ENCODE measurements around the gene GABRD.

Gene GABRD

DNA sequence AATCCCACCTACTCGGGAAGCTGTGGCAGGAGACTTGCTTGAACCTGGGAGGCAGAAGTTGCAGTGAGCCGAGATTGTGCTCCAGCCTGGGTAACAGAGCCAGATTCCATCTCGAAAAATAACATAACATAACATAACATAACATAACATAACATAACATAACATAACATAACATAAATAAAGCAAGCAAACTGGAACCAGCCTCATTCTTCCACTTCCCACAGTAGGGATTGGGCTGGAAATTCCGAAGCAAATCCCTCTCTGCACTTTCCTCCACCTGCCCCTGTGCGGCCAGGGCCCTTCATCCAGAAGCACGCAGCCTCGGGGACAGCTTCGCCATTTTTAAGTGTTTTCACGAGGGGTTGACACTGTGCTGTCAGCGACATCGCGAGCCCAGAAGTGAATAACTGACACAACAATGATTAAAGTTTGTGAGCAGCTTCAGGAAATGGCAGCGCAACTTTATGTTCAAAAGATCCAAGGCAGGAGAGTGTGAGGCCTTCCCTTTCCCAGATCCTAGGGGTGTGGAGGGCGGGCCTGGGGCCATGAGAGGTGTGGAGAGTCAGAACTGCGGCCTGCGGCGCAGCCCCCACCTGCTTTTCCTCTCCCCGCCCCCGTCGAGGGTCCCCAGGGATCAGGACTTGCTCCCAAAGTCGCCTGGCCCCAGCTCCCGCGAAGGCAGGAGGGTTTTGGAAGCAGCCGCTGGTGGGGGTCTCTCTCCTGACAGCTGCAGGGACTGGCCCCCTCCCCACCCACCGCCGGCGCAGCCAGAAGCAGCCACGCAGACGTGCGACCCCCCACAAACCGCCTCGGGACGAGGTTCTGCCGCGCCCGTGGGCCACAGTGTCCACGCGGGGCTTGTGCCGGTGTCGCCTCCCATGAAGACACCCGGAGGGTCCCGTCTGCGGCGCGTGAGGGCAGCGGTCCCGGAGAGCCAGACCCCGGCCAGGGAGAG is 651 bp upstream of the GABRD start:
- no peak for DNase-seq (ENCODE audit: low read depth, low spot score)

DNA sequence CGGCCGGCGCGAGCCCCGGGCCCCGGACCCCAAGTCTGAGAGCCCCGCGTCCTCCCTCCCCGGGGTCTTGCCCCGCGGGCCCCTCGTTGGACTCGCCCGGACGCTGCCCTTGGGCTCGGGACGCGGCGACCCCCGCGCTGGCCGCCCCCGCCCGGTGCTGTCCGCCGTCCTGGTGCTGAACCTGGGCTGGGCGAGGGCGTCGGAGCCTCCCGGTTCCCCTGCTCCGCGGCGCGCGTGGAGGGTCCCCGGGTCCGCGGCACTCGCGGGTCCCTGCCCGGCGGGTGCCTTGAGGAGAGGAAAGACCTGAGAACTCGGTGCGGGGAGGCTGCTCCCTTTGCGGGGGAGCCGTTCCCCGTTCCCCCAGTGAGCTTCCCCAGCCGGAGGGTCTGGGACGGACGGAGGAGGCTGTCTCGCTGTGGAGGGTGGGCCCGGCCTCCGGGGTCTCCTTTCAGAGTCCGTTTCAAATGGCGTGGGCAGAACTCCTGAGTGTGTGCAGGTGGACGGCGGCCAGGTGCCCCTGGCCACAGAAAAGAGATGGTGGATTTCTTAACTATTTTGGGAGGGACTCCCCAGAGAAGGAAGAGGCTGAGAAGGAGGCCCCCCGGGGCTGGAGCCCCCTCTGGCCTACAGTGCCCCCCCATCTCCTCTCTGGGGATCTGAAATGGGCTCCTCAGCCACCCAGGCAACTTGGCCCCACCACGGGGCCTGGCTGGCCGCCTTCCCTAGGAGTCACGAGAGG is 595 bp downstream of the GABRD start:
- peak; percentile 37 for DNase-seq (ENCODE audit: low read depth, low spot score)

DNA sequence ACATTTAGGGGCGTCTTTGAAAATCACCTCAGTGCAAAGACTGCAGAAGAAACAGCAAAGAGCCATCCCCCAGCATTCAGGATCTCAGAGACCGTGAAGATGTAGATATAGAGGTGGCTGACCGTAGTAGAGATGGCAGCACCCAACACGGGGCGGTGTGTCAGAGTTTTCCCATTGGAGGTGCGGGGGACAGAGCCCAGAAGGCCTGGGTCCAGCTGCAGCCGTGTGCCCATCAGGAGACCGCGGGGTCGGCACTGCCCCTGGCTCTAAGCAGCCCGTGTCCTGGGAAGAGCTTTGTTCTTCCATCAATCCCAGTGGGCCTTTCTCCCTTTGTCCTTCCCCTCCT is 1.1 kb downstream of the GABRD start:
- no peak for DNase-seq (ENCODE audit: low read depth, low spot score)

DNA sequence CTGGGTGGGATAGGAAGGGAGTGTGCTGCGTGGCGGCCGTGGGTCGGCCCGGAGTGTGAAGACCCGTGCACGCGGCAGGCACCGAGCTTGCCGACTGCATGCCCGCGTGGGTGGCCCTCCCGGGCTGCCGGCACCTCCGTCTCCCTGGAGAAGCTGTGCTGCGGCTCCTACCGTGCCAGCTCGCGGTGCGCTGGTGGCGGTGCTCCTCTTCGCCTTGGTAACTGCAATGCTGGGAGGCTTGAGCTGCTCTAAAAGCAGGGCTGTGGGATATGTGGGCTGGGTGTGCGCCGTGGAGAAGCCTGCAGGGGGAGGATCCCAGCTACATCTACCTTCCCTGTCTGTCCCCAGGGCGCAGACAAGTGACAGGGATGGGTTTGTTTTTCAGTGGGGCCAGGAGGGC is 2.4 kb downstream of the GABRD start:
- DNase-seq (ENCODE audit: low read depth, low spot score), result no peak

DNA sequence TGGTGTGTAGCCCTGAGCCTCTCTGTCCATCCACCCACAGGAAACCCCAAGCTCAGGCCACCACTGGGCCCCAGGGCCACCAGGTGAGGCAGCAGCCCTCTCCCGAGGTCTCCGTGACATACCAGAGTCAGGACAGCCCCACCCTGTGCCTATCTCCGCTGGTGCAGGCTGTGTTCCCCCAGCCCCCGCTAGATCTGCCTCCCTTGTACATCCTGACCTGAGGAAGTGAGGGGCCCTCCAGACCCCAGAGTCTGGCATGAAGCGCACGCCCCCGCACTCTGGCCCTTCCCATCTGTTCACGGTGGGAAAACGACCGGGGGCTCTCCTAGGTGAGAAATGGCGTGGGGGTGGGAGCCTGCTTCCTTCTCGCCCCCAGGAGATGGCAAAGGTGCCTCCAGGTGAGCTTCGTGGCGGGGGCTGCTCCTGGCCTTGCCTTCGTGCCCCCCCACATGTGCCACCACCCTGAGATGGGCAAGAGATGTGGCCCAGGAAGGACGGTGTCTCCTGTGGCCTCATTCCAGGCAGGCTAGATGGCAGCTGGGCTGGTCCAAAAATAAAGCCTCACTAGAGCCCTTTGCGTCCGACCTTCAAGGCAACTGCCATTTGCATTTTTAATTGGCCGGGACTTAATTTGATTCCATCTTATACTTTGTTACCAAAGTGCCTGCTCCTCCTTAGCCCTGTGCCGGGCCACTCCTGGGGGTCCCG is 3.1 kb downstream of the GABRD start:
- DNase-seq (ENCODE audit: low read depth, low spot score), result no peak

DNA sequence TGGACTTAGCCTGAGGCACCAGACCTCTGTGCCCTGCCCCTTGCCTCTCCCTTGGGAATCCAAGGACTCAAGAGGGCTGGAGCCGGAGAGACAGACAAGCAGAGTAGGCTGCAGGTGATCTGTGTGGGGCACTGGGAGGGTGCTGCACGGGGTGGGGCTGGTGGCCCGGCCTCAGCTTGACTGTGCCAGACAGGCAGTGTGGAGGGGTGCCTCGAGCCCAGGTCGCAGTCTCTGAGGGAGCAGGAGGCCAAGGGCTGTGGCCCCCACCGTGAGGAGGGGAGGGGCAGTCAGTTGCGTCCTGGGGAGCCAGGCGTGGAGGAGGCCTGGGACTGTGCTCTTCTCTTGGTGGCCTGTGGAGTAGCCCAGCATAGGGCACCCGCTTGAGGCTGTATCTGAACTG is 4.0 kb downstream of the GABRD start:
- DNase-seq (ENCODE audit: low read depth, low spot score), result no peak

DNA sequence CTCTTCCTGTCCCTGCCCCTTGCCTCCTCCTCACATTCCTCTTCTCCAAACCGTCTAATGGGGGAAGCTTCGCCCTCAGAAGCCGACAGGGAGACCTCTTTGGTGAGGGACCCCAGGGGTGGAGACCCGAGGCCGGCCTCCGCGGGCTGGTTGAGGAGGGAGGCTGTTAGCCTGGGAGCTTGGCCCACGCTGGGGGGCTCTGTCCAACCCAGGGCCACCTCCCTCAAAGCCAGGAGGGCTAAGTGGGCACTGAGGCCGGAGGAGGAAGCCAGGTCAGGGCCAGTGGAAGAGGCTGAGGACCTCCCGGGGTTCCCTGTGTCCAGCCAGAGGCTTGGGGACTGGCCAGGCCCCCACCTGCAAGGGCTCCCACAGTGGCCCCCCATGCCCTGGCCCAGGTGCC is 5.3 kb downstream of the GABRD start:
- no peak for DNase-seq (ENCODE audit: low read depth, low spot score)

DNA sequence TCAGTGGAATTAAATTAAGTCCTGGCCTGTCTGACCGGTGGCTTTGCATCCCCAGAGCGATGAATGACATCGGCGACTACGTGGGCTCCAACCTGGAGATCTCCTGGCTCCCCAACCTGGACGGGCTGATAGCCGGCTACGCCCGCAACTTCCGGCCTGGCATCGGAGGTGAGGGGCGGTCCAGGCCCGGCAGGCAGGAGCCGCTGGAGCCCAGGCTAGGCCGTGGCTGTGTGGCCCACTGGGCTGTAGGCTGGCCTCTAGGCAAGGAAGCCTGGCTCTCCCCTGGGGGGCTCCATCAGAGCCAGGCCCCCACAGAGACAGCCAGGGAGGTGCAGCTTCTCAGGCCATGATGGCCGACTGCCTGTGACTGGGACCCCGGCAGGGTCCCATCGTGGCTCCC is 5.7 kb downstream of the GABRD start:
- DNase-seq (ENCODE audit: low read depth, low spot score), result no peak

DNA sequence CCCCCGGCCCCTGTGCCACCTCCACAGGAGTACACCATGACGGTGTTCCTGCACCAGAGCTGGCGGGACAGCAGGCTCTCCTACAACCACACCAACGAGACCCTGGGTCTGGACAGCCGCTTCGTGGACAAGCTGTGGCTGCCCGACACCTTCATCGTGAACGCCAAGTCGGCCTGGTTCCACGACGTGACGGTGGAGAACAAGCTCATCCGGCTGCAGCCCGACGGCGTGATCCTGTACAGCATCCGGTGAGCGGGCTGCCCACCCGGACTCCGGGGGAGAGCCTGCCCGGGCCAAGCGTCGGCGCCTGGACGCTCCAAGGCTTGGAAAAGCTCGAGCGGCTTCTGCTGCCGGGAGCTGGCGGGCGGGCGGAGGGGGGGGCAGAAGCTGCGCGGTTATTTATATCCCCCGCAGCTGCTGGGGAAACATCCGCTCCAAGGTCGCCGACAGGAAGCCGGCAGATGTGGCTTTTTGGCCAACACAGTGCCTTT is 6.4 kb downstream of the GABRD start:
- DNase-seq (ENCODE audit: low read depth, low spot score), result no peak

DNA sequence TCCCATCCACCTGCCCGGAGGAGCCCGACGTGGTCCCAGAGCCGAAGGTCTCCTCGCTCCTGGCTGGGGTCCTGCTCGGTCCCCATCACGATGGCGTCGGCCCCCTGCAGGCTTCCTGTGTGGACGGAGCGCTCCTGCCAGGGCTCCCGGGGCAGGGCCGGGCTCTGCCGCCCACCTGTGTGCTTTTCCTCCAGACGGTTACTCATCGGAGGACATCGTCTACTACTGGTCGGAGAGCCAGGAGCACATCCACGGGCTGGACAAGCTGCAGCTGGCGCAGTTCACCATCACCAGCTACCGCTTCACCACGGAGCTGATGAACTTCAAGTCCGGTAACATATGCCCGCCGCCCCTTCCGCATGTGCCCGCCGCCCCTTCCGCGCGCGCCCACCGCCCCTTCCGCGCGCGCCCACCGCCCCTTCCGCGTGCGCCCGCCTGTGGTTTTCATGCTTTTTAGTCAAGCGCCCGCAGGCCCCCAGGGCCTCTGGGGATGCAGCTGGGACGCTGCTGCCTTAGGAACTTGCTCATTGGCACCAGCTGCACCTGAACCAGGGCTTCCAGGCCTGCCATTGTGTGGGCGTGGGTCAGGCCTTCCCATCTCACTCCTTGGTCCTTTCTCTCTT is 8.9 kb downstream of the GABRD start:
- no peak for DNase-seq (ENCODE audit: low read depth, low spot score)

DNA sequence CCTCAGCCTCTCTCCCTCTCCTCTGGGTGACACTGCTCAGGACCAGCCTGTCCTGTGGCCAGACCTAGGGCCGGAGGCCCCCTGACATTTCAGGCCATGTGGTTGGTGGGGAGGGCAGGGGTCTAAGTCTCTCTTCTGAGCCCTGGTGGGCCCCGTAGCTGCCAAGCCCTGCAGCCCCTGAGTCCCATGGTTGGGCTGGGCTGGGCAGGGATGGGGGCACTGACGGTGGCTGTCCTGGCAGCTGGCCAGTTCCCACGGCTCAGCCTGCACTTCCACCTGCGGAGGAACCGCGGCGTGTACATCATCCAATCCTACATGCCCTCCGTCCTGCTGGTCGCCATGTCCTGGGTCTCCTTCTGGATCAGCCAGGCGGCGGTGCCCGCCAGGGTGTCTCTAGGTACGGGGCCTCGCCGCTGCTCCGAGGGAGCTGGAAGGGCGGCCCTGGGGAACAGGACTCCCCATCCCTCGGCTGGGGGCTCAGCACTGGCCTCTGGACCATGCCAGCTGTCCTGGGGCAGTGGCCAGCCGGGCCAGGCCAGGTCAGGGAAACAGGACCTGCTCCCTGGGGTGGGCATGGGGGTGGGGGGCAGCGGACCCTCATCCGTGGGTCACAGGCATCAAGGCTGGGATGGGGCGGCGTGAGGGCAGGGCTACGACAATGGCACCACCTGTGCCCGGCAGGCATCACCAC is 9.9 kb downstream of the GABRD start:
- no peak for DNase-seq (ENCODE audit: low read depth, low spot score)

DNA sequence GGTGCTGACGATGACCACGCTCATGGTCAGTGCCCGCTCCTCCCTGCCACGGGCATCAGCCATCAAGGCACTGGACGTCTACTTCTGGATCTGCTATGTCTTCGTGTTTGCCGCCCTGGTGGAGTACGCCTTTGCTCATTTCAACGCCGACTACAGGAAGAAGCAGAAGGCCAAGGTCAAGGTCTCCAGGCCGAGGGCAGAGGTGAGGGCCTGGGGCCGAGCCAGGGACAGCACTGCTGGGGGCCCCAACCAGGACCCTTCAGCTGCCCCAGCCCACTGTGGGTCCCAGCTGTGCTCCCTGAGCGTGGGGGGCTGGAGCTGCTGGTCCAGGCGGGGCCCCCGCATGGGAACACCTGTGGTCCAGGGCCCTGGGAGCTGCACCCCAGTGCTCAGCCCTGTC is 10.4 kb downstream of the GABRD start:
- no peak for DNase-seq (ENCODE audit: low read depth, low spot score)

DNA sequence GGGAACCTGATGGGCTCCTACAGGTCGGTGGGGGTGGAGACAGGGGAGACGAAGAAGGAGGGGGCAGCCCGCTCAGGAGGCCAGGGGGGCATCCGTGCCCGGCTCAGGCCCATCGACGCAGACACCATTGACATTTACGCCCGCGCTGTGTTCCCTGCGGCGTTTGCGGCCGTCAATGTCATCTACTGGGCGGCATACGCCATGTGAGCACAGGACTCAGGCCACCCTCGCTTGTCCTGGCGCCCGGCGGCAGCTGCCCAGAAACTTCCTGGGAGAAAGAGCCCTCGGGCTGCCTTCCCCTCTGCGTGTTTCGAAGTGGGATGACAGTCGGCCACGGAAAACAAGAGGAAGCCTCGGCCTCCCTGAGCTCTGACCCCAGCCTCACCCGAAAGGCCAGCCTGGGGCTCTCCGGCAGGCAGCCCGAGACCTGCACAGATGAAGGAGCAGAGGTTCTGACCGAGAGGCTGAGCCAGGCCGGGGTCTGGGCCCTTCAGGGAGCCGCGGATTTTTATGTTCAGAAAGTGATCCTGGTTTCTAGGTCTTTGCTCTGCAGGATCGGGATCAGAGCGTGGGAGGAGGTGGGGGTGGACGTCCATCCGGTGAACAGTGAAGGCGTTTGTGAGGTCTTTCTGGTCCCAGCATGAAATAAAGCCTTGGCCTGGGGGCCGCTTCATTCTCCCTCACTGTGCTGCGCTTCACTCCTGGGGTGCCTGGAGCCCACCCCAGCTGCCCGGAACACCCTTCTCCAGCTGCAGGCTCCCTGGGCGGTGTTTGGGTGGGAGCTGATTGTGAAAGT is 11.1 kb downstream of the GABRD start:
- no peak for DNase-seq (ENCODE audit: low read depth, low spot score)

DNA sequence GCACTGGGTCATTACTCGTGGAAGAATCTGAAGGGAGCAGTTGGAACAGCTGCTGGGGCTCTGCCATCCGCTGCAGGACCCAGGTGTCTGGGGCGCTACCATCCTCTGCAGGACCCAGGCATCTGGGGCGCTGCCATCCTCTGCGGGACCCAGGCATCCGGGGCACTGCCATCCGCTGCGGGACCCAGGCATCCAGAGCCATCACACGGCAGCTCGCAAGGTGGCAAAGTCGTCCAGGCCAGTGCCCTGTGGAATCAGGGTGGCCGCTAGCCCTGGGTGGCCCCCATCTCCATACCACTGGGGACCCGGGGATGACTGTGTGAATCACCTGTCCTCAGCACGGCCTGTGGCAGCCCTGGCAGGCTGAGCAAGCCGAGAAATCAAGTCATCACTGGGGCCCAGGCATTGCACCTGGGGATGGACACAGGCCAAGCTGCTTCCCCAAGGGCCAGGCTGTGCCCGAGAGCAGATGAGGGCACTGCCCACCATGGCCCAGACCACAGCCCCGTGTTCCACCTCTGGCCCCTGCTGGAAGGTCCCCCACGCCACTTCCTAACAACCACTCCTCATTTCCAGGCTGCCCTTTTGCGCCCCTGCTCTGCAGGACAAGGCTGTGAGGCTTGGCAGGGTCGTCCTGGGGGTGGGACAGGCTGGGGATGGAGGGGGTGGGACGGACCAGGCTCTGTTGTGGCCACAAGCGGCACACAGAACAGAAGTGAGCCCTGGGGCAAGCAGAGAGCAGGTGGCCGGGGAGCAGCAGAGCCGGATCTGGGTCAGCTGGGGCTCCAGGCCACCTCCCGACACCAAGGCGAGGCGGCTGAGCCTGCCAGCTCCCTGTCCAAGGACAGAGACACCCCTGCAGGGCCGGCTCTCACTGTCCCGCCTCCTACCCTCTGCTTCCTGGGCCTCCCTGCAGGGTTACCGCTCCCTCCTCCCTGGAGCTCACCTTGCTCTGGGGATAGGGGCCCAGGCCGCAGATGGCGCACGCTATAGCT is 12.7 kb downstream of the GABRD start:
- peak; percentile 62 for DNase-seq (ENCODE audit: low read depth, low spot score)

DNA sequence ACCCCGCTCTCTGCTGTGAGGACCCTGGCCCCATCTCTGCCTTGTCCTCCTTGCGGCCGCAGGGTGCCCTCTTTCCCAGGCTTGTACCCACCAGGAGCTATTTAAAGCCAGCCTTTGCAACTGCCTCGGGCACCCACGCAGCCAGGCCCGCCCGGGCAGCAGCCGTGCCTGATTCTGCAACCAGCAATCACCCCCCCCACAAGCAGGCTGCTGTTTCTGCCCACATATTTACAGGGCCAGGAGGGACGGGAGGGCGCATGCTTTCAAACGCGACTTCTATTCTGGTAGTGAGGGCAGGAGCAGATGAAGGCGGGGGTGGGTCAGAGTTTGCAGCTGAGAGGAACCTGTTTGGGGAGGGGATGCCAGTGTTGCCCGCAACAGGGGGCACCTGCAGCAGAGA is 13.6 kb downstream of the GABRD start:
- DNase-seq (ENCODE audit: low read depth, low spot score), result no peak

DNA sequence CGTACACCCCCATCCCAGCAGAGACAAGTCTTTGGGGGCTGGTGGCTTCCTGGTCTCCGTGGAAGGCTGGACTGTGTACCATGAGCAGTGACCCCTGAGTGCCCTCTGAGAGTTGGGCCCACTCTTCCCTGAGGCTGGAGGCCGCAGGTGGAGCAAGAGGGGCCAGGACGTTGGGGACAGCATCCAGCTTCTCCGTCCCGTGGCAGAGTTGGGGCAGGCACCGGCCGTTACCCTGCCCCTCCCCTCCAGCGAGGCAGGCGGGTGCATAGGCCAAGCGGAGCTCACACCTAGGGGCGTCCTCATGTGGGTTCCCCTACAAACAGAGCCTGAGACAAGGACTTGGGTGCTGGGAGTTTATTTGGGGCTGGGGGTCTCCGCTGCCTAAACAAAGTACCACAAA is 14.0 kb downstream of the GABRD start:
- DNase-seq (ENCODE audit: low read depth, low spot score), result no peak

DNA sequence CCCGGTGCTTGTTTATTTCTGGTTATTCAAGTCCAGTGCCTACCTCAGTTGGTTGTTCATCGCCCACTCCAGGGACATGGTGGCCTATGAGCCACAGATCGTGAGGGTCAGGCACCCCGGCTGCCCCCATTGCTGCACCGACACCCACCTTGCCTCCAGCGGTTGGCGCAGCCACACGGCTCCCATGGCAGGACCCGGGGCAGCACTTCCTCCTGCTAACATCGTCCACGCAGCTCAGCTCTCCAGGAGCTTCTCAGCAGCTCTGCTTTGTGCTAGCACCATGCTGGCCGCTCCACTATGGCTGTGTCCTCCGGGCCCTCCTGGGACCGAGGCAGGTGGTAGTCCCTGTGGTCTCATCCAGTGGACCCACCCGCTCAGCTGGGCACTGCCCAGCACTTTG is 17.1 kb downstream of the GABRD start:
- no peak for DNase-seq (ENCODE audit: low read depth, low spot score)

DNA sequence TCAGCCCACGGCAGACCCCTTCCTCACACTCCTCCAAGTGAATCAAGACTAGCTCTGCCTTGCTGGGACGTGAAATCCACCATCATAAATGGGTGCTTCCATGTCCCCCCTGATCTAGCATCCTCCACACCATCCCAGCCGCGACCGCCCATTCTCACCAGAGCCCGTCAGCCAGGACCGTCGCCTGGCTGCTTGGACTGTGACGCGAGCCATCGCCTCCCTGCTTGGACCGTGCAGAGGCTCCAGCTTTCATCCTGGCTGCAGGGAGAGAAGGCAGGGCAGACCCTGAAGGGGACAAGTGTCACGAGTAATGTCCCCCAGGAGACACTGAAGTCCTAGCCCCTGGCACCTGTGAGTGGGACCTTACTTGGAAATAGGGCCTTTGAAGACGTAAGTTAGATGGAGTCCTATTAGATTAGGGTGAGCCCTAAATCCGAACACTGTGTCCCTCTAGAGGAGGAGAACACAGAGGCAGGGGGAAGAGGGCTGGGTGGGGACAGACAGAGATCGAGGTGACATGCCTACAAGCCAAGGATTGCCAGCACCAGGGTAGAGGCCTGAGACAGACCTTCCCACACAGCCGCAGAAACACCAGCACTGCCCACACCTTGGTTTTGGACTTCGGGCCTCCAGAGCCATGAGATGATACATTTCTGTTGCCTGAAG is 18.3 kb downstream of the GABRD start:
- no peak for DNase-seq (ENCODE audit: low read depth, low spot score)

DNA sequence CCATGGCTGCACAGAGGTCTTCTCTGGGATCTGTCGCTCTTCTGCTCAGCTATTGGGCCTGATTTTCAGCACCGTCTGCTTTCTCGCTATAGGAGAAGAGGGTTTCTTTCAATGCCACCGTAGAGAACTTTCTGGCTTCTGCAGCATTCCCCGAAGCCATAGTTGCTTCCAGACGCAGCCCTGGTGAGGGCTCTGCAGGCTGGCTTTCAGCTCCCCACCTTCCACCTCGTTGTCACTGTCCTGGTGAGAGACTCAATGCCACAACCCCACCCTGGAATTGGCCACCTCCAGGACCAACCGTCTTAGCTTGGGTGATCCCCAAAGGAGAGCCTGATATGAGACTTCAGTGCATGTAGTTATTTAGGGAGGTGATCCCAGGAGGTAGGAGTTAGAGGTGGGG is 19.1 kb downstream of the GABRD start:
- no peak for DNase-seq (ENCODE audit: low read depth, low spot score)

All from ELF-1 (cell line).